HG03439 (cell line): Measurements from ENCODE around the gene TCL1B.
"Not testable (repeated sequence)": the region's sequence is repeated elsewhere in the genome, so short reads cannot be mapped to it uniquely, and the experiment has no call there.

ENCODE experiments used
- ATAC-seq: cut with Tn5 transposase; IDR thresholded peaks from one replicate; pipeline ENCODE4 v1.9.1; 2021; ENCODE audit warnings: mild to moderate bottlenecking, moderate library complexity; ENCODE audit not compliant: unreplicated experiment

Gene TCL1B, protein sequence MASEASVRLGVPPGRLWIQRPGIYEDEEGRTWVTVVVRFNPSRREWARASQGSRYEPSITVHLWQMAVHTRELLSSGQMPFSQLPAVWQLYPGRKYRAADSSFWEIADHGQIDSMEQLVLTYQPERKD

GRCh38 chr14:95685978-95686922, at the start of gene TCL1B:
Gene TCL1B (plus strand): TSS chr14:95686426. CDS start chr14:95686468, 42 bp downstream.
- no peak for ATAC-seq

GRCh38 chr14:95644981-95645380, 41.2 kb upstream of the TCL1B start:
- ATAC-seq: no peak

DNA sequence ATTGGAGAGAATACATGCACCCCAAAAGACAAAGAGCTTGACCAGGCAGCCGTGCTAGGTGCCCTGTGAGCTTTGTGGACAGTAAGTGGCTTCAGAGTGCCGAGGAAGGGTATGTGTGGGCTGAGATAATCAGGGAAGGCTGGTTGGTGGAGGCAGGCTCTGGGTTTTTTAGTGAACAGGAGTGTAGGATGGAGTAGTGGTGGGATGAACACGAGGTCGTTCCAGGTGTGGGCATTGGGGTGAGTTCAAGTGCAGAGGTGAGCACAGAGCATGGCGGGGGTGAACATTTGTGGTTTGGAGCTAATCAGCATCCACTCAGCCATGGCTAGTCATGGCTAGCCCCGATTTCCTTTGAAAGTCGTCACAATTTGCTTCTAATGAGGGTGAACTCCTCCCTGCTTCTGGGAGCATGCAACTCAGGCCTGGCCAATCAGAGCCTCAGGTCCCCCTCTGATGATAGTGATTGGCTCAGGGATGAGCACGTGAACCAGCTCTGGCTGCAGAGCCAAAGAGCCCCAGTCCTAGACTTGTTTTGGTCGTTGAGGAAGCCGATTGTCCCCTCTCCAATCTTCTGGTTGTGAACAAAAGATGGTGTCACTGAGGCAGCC, 40.7 kb upstream of the TCL1B start:
- no peak for ATAC-seq

DNA sequence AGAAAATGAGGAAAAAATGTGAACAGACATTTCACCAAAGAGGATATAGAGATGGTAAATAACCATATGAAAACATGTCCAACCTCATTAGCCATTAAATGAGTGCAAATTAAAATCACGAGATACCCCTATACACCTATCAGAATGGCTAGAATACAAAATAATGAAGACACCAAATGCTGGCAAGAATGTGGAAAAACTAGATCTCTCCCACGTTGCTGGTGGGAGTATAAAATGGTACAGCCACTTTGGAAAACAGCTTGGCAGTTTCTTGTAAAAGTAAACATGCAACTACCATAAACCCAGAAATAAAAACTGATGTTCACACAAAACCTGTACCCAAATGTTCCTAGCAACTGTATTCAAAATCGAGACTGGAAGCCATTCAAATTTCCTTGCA, 38.3 kb upstream of the TCL1B start:
- ATAC-seq: no peak

- no peak for ATAC-seq
These were observed 37.0 kb upstream of the TCL1B start for GRCh38 chr14:95649230-95649629.

- no peak for ATAC-seq
These were observed 35.2 kb upstream of the TCL1B start for GRCh38 chr14:95651028-95651427.

- no peak for ATAC-seq
These were observed 34.2 kb upstream of the TCL1B start for GRCh38 chr14:95651821-95652583.

DNA sequence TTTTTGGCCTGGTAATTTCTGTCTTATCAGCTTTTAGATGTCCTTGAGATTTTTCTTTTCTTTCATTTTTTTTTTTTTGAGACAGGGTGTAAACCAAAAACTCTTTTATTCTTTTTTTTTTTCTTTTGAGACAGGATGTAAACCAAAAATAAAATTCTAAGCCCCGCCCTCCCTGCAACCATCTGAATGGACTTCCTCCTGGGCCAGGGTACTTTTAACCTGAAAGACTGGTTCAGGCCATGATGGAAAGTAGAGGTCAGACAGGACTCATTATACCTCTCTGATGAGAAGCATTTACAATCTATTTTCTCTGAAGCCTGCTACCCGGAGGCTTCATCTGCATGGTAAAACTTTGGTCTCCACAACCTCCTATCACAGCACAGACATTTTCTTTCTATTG, 33.5 kb upstream of the TCL1B start:
- ATAC-seq: no peak

DNA sequence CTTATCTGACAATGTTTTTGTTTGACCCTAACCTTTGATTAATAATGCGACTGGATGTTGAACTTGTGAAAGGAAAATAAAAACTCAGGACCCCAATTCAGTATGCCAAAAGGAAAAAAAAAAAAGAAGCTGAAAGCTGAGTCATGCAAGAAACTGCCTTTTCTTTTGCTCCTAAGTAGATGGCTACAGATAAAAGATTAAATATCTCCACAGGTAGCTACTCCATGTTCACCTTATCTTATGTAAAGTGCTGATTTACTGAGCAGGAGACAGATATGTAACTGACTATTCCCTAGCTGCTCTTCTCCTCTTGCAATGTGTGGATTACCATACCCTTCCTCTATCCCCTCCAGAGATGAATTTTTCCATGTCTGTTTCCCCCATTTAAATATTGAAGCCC, 30.8 kb upstream of the TCL1B start:
- ATAC-seq: no peak

DNA sequence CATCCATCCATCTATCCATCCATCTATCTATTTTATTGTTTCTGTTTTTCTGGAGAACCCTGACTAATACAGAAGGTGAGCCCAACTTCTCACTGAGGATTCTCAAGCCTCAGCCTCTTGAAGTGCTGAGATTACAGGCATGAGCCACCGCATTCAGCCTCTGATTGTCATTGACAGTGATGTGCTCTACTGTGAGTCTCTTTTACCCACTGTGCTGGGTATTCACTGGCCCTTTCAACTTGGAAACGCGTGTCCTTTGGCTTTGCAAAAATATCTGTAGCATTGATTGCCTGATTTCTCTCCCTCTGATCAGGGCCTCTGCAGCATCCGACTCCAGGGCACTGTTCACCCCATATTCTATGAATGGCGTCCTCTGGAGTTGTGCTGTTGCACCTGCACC, 29.6 kb upstream of the TCL1B start:
- ATAC-seq: no peak

DNA sequence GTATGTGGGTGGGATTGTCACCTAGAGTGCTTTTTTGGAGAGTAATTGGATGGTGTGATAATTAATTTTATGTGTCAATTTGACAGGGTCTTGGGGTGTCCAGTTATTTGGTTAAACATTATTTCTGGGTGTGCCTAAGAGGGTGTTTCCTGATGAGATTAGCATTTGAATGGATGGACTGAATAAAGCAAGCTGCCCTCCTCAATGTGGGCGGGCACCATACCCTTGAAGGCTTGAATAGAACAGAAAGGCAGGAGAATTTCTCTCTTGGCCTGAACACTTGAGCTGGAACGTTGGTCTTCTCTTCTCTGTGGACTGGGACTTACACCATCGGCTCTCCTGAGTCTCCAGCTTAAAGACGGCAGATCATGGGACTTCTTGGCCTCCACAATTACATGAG, 28.8 kb upstream of the TCL1B start:
- ATAC-seq: no peak

GRCh38 chr14:95659293-95659989, 26.8 kb upstream of the TCL1B start:
- no peak for ATAC-seq

GRCh38 chr14:95659990-95660385, 26.2 kb upstream of the TCL1B start:
- ATAC-seq: no peak

DNA sequence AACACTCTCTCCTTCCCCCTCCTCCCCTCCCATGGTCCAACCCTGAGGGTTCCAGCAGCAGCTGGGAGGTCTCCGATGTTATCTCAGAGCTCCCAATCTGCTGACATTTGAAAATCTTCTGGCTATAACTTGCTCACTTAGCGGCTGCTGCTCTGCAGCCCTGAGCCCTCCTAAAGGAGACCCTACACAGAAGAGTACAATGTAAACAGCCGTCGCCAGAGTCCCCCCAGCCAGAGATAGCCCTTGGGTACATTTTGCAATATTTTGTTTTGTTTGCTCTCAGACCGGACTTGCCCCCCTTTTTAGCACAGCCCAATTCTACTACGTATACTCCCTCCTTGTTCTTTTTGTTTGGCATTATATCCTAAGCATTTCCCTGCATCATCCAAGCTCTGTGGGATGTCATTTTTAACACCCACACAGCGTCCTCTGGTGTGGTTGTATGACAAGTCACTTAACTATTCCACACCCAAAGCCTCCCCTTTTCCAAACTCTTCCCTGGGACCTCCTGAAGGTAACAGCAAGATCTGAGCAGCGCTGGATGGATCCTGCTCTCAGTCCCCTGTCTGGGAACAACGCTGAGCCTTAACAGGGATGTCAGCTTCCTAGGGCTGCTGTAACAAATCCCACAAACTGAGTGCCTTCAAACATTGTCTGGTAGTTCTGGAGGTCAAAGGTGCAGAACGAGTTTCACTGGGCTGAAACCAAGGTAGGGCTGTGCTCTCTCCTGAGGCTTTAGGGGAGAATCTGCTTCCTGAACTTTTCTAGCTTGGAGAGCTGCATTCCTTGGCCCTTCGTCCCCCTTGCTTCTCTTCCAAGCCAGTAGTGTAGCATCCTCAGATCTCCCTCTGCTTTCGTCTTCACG, 25.3 kb upstream of the TCL1B start:
- ATAC-seq: no peak

DNA sequence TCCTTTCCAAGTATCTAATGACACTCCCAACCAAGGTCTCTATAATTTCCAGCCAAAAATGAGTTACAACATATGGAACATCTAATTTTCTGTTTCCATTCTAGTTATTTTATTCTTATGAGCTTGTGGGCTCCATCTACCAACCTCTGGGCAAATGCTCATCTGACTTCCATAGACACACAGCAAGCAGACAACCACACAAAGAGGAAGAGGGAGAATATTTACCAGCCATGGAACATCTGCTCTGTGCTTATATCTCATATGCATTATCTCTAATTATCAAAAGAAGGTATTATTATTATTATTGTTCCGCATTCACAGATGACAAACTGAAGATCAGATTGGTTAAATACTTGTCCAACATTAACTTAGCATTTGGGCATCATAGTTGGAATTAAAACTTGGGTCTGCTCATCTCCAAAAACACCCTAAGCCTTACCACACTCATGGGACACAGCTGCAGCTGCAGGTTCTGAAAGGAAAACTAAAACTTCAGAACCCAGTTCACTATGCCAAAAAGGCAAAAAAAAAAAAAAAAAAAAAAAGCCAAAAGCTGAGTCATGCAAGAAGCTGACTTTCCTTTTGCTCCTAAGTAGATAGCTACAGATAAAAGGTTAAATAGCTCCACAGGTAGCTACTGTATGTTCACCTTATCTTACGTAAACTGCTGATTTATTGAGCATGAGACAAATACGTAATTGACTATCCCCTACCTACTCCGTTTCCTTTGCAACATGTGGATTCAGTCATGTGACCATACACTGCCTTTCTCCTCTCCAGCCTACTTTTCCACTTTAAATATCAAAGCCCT, 23.6 kb upstream of the TCL1B start:
- peak; percentile 43 for ATAC-seq

GRCh38 chr14:95663226-95663797, 22.9 kb upstream of the TCL1B start:
- ATAC-seq: no peak

DNA sequence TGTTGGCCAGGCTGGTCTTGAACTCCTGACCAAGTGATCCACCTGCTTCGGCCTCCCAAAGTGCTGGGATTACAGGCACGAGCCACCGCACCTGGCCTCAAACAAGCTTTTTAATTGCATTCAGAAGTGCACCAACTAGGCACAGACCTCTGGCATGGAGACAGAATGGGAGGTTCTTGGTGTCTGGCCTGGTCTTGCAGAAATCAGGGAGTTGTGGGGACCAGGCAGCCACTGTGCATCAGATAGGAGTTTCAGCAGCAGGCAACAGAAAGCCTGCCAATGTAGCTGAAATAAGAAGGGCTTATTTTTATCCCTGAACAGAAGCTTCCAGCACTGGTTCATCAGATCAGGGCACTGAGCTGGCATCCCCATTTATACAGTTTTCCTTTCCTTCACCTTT, 22.2 kb upstream of the TCL1B start:
- ATAC-seq: no peak

GRCh38 chr14:95664546-95664945, 21.7 kb upstream of the TCL1B start:
- no peak for ATAC-seq

DNA sequence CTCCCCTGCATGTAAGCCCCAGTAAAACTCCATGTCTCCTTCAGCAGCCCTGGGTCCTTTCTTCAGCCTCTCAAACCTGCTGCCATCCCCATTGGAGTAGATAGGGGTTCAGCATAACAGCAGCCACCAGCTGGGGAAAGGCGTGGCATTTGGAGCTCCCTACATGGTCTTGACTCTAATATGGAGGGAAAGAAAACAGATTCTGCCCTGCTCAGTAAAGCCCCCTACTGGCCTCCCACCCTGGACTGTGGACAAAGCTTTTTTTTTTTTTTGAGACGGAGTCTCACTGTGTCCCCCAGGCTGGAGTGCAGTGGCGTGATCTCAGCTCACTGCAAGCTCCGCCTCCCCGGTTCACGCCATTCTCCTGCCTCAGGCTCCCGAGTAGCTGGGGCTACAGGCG, 20.7 kb upstream of the TCL1B start:
- not testable (repeated sequence) for ATAC-seq
